Thoracic aorta (tissue), 2 donors: Measurements from ENCODE around the gene MLIP. TPM values are rescaled to one million over a fixed set of nuclear protein-coding genes. Genes with fewer than 3 reads are reported as not detected.

ENCODE experiments used
- ATAC-seq: fragments of 150-250 bp; one replicate; pipeline ENCODE4 v1.8.0; 2017; ENCODE audit warnings: low read depth; ENCODE audit not compliant: insufficient number of reproducible peaks, low FRiP score
- DNase-seq: peaks from one replicate; pipeline ENCODE4 v3.0.0-alpha.2; 2020; ENCODE audit warnings: low spot score
- H3K27ac ChIP-seq, 2 donors: fragments of 200-600 bp; sonication (generic); 1 replicate in 1 of 2; 2 replicates in 1 of 2; pipeline ENCODE4 v1.5.1; 2016; ENCODE audit warnings: mild to moderate bottlenecking in 2 of 2, moderate library complexity in 2 of 2
- H3K27me3 ChIP-seq: fragments of 200-600 bp; sonication (generic); replicated peaks from 2 replicates; pipeline ENCODE4 v1.6.0; 2016; ENCODE audit warnings: mild to moderate bottlenecking; ENCODE audit not compliant: insufficient read depth
- H3K36me3 ChIP-seq: fragments of 200-600 bp; sonication (generic); one replicate; pipeline ENCODE4 v1.5.1; 2016
- H3K4me1 ChIP-seq, 2 donors: fragments of 200-600 bp; sonication (generic); 1 replicate in 1 of 2; 2 replicates in 1 of 2; pipeline versions ENCODE4 v1.5.1 to v1.6.0; 2016; ENCODE audit warnings: low read depth in 2 of 2, mild to moderate bottlenecking in 1 of 2; ENCODE audit not compliant: control insufficient read depth in 1 of 2
- H3K4me3 ChIP-seq: fragments of 200-600 bp; sonication (generic); 2 replicates; pipeline ENCODE4 v1.5.1; 2016; ENCODE audit warnings: mild to moderate bottlenecking
- H3K9me3 ChIP-seq: fragments of 200-600 bp; sonication (generic); 2 replicates; pipeline ENCODE4 v1.5.1; 2016
- total RNA-seq, 2 donors: library from RNA; depleted of rRNA; stranded (reverse); fragments of >200 nt; gene quantifications; one replicate each; pipeline versions ENCODE4 v1.1.0 to v1.2.3, GENCODE V29; 2016
- TF ChIP-seq, protein P1 (sequence below): fragments of 200-600 bp; sonication (generic); IDR thresholded peaks from one replicate; pipeline ENCODE4 v1.5.1; 2019; ENCODE audit warnings: antibody characterized with exemption

The MLIP gene
- total RNA-seq, 2 donors from 2014 or later = 1.8 TPM; not detected in 1

DNA sequence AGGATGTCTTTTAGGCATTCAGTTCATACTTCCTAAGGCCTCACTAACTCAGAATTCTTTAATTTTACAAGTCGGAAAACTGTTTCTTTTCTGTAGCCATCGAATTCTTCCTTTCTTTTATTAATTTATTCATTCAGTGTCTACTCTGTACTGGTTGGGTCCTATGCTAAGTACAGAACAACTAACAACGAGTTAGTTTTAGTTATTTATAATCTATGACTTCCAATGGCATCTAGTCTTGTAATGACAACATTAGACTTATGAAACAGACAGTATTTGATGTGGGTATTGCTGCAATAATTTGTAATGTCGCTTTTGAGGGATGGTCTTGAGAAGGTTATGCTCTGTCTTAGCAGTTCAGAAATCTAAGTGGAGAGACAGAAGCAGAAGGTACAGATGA lies 141.7 kb downstream of the MLIP start:
- H3K36me3 ChIP-seq = no peaks in the 10 kb centered on the region

DNA sequence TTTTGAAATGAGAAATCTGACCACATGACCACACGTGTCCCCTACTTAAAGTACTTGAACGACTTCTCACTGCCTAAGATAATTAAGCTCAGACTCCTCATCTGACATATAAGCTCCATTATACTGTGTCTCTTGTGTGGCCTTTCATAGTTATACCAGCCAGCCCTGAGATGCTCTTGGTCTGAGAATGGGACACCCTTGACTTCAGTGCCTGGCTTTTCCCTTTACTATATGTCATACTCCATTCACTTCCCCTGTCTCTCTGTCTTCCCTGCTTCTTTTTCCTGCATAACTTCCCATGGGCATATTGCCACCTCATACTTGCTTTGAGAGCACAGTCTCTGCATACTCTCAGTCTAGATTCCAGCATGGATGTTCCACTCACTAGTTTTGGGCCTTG lies 143.6 kb downstream of the MLIP start:
- TF ChIP-seq, protein P1, sequence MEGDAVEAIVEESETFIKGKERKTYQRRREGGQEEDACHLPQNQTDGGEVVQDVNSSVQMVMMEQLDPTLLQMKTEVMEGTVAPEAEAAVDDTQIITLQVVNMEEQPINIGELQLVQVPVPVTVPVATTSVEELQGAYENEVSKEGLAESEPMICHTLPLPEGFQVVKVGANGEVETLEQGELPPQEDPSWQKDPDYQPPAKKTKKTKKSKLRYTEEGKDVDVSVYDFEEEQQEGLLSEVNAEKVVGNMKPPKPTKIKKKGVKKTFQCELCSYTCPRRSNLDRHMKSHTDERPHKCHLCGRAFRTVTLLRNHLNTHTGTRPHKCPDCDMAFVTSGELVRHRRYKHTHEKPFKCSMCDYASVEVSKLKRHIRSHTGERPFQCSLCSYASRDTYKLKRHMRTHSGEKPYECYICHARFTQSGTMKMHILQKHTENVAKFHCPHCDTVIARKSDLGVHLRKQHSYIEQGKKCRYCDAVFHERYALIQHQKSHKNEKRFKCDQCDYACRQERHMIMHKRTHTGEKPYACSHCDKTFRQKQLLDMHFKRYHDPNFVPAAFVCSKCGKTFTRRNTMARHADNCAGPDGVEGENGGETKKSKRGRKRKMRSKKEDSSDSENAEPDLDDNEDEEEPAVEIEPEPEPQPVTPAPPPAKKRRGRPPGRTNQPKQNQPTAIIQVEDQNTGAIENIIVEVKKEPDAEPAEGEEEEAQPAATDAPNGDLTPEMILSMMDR = no peak
- H3K36me3 ChIP-seq = no peaks in the 10 kb centered on the region
- no peak overlapping the region for H3K4me3 ChIP-seq
- H3K4me1 ChIP-seq = peaks cover 9 to 16% of the 10 kb centered on the region in 2 donors
- ATAC-seq (no peak), DNase-seq (no peak)
- H3K27me3 ChIP-seq = no peaks in the 10 kb centered on the region
- no peaks in the 10 kb centered on the region for H3K9me3 ChIP-seq
- no peak overlapping the region for H3K27ac ChIP-seq

More for the DNA sequence above, 141.7 kb downstream of the MLIP start:
- H3K27me3 ChIP-seq = no peaks in the 10 kb centered on the region
- H3K27ac ChIP-seq = no peak overlapping the region
- peaks cover 9 to 16% of the 10 kb centered on the region in 2 donors for H3K4me1 ChIP-seq
- H3K9me3 ChIP-seq = no peaks in the 10 kb centered on the region
- ATAC-seq = no peak
- no peak for DNase-seq
- TF ChIP-seq, protein P1 = no peak
- no peak overlapping the region for H3K4me3 ChIP-seq

DNA sequence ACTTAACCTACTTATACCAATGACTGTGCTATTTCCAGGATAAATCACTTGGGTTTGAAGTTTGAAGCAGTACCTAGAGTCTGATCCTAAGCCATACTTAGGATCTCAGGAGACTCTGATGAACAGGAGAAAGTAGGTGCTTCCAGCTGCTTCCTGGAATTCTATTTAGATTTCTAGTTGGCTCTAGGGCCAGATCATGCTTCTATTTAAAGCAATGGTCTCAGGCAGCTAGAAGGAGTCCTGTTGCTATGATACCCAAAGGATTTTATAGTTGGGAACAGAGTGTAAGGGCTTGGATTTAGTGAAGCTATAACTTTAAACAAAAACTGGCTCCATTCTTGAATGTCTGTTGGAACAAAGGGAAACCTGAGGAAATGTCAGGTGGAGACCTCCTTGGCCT lies 144.6 kb downstream of the MLIP start:
- peaks cover 9 to 16% of the 10 kb centered on the region in 2 donors for H3K4me1 ChIP-seq
- no peaks in the 10 kb centered on the region for H3K27me3 ChIP-seq
- H3K4me3 ChIP-seq = no peak overlapping the region
- H3K9me3 ChIP-seq = no peaks in the 10 kb centered on the region
- no peak for DNase-seq
- TF ChIP-seq, protein P1 = no peak
- H3K36me3 ChIP-seq = no peaks in the 10 kb centered on the region
- ATAC-seq = peak; percentile 89
- peak overlapping the region; percentile 3 to 51 for H3K27ac ChIP-seq

- Histone ChIP-seq H3K27ac (no peak overlapping the region), H3K4me3 (no peak overlapping the region), H3K27me3 (no peaks in the 10 kb centered on the region), H3K36me3 (no peaks in the 10 kb centered on the region), H3K9me3 (no peaks in the 10 kb centered on the region), H3K4me1 (peaks cover 9 to 16% of the 10 kb centered on the region in 2 donors)
- DNase-seq (no peak), ATAC-seq (no peak)
- TF ChIP-seq, protein P1 = no peak
Measured at GRCh38 chr6:54260025-54260424, 148.8 kb downstream of the MLIP start.

- TF ChIP-seq, protein P1 = no peak
- H3K36me3 ChIP-seq = no peaks in the 10 kb centered on the region
- H3K9me3 ChIP-seq = no peaks in the 10 kb centered on the region
- H3K4me1 ChIP-seq = no peaks in the 10 kb centered on the region
- no peak for ATAC-seq
- H3K27me3 ChIP-seq = no peaks in the 10 kb centered on the region
- no peak overlapping the region for H3K27ac ChIP-seq
- DNase-seq = no peak
- no peak overlapping the region for H3K4me3 ChIP-seq
Measured at GRCh38 chr6:54262499-54262898, 151.3 kb downstream of the MLIP start.
